Neural progenitor cell (in vitro differentiated cells): ENCODE results near the gene WWOX. TPM values are rescaled to one million over a fixed set of nuclear protein-coding genes. Genes with fewer than 3 reads are reported as not detected.

Source experiments
- DNase-seq: peaks from one replicate; pipeline ENCODE4 v3.0.0-alpha.2; 2016; ENCODE audit warnings: low spot score
- H2AFZ ChIP-seq: fragments of 200-600 bp; sonication (generic); replicated peaks from 2 replicates; pipeline ENCODE4 v1.6.1; 2016; ENCODE audit warnings: antibody characterized with exemption
- H3F3A ChIP-seq: fragments of 200-600 bp; sonication (generic); 2 replicates; pipeline ENCODE4 v1.6.1; 2016; ENCODE audit warnings: antibody characterized with exemption, low read depth
- H3K27ac ChIP-seq: fragments of 200-600 bp; sonication (generic); 2 replicates; pipeline ENCODE4 v1.5.1; 2016; ENCODE audit warnings: mild to moderate bottlenecking
- H3K27me3 ChIP-seq: fragments of 200-600 bp; sonication (generic); 2 replicates; pipeline ENCODE4 v1.6.1; 2016; ENCODE audit warnings: mild to moderate bottlenecking, moderate library complexity
- H3K36me3 ChIP-seq: fragments of 200-600 bp; sonication (generic); 2 replicates; pipeline ENCODE4 v1.5.1; 2016
- H3K4me1 ChIP-seq: fragments of 200-600 bp; sonication (generic); 2 replicates; pipeline ENCODE4 v1.6.1; 2016; ENCODE audit warnings: mixed run types
- H3K4me2 ChIP-seq: fragments of 200-600 bp; sonication (generic); 2 replicates; pipeline ENCODE4 v1.6.1; 2016
- H3K4me3 ChIP-seq: fragments of 200-600 bp; sonication (generic); 2 replicates; pipeline ENCODE4 v1.5.1; 2016
- H3K79me2 ChIP-seq: fragments of 200-600 bp; sonication (generic); 2 replicates; pipeline ENCODE4 v1.6.1; 2016; ENCODE audit warnings: low read depth
- H3K9ac ChIP-seq: fragments of 200-600 bp; sonication (generic); 2 replicates; pipeline ENCODE4 v1.6.1; 2016
- H3K9me3 ChIP-seq: fragments of 200-600 bp; sonication (generic); 2 replicates; pipeline ENCODE4 v1.5.1; 2016; ENCODE audit warnings: low read depth
- H4K20me1 ChIP-seq: fragments of 200-600 bp; sonication (generic); 2 replicates; pipeline ENCODE4 v1.6.1; 2016; ENCODE audit warnings: low read depth
- H3K27ac Mint-ChIP-seq: 3 replicates; pipeline ENCODE4 v1.8.0; 2021; ENCODE audit warnings: mixed read lengths
- H3K27me3 Mint-ChIP-seq: 2 replicates; pipeline ENCODE4 v1.8.0; 2022; ENCODE audit warnings: low read depth, mild to moderate bottlenecking, inconsistent platforms, moderate library complexity, mixed read lengths; ENCODE audit not compliant: insufficient read depth
- H3K36me3 Mint-ChIP-seq: 3 replicates; pipeline ENCODE4 v1.8.0; 2021; ENCODE audit warnings: mixed read lengths
- H3K4me1 Mint-ChIP-seq: 3 replicates; pipeline ENCODE4 v1.8.0; 2021; ENCODE audit warnings: mixed read lengths
- H3K4me3 Mint-ChIP-seq: 3 replicates; pipeline ENCODE4 v1.8.0; 2021; ENCODE audit warnings: mild to moderate bottlenecking, moderate library complexity, mixed read lengths
- H3K9me3 Mint-ChIP-seq: 3 replicates; pipeline ENCODE4 v1.8.0; 2020; ENCODE audit warnings: mixed read lengths
- EZH2 ChIP-seq: fragments of 200-600 bp; sonication (generic); IDR thresholded peaks from 2 replicates; pipeline ENCODE4 v1.6.1; 2017; ENCODE audit warnings: antibody characterized with exemption, mild to moderate bottlenecking, moderate library complexity
- EZH2phosphoT487 ChIP-seq: fragments of 200-600 bp; sonication (generic); IDR thresholded peaks from 2 replicates; pipeline ENCODE4 v1.6.1; 2017; ENCODE audit warnings: antibody characterized with exemption
- total RNA-seq: library from RNA; depleted of rRNA; stranded (reverse); fragments of >200 nt; gene quantifications from 2 replicates; pipeline ENCODE4 v1.2.3, GENCODE V29; 2015; ENCODE audit warnings: low replicate concordance
- TF ChIP-seq, protein P1 (sequence below): fragments of 200-600 bp; sonication (generic); IDR thresholded peaks from 2 replicates; pipeline ENCODE4 v1.5.1; 2017; ENCODE audit warnings: antibody characterized with exemption, mild to moderate bottlenecking

The WWOX gene
- total RNA-seq, 1 donor from 2014 or later, result 63.7 TPM

DNA sequence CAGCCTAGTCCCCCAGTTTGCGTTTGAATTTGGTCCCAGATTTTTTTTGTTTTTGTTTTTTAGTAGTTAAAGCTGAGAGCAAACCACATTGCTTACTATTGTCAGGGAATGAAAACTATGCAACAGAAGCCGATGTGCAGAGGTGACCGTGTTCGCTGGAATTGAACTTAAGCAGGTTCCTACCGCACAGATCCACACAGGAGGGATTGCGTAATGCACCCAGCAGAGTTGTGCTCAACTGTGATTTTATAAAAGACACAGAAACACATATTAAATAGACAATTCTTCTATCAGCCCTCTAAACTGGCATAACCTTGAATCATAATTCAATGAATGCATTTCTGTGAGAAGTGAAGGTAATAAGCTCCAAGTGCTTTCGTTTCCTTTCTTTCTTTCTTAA, 443.0 kb downstream of the WWOX start:
- H3K9me3 ChIP-seq, result no peaks in the 10 kb centered on the region
- no peak overlapping the region for H3K27ac Mint-ChIP-seq
- TF ChIP-seq, protein P1, sequence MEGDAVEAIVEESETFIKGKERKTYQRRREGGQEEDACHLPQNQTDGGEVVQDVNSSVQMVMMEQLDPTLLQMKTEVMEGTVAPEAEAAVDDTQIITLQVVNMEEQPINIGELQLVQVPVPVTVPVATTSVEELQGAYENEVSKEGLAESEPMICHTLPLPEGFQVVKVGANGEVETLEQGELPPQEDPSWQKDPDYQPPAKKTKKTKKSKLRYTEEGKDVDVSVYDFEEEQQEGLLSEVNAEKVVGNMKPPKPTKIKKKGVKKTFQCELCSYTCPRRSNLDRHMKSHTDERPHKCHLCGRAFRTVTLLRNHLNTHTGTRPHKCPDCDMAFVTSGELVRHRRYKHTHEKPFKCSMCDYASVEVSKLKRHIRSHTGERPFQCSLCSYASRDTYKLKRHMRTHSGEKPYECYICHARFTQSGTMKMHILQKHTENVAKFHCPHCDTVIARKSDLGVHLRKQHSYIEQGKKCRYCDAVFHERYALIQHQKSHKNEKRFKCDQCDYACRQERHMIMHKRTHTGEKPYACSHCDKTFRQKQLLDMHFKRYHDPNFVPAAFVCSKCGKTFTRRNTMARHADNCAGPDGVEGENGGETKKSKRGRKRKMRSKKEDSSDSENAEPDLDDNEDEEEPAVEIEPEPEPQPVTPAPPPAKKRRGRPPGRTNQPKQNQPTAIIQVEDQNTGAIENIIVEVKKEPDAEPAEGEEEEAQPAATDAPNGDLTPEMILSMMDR, result no peak
- TF ChIP-seq EZH2 (no peak), EZH2phosphoT487 (no peak)
- no peaks in the 10 kb centered on the region for H3K79me2 ChIP-seq
- H4K20me1 ChIP-seq, result no peaks in the 10 kb centered on the region
- peaks cover 5% of the 10 kb centered on the region for H3K4me1 Mint-ChIP-seq
- no peak for DNase-seq
- peaks cover 4% of the 10 kb centered on the region for H3K27me3 Mint-ChIP-seq
- H3K27ac ChIP-seq, result no peak overlapping the region
- no peak overlapping the region for H3K4me3 ChIP-seq
- no peaks in the 10 kb centered on the region for H3K9me3 Mint-ChIP-seq
- no peak overlapping the region for H3K9ac ChIP-seq
- no peaks in the 10 kb centered on the region for H3K36me3 ChIP-seq
- H3F3A ChIP-seq, result no peaks in the 10 kb centered on the region
- H3K4me1 ChIP-seq, result no peaks in the 10 kb centered on the region
- H2AFZ ChIP-seq, result no peak overlapping the region
- no peaks in the 10 kb centered on the region for H3K27me3 ChIP-seq
- peaks cover 2% of the 10 kb centered on the region for H3K36me3 Mint-ChIP-seq
- no peak overlapping the region for H3K4me3 Mint-ChIP-seq
- no peak overlapping the region for H3K4me2 ChIP-seq

- Histone ChIP-seq H3K4me3 (no peak overlapping the region), H4K20me1 (no peaks in the 10 kb centered on the region), H3K27ac (no peak overlapping the region), H3K4me1 (no peaks in the 10 kb centered on the region), H3K79me2 (no peaks in the 10 kb centered on the region), H3K27me3 (no peaks in the 10 kb centered on the region), H3K9ac (no peak overlapping the region), H3K9me3 (no peaks in the 10 kb centered on the region), H3K4me2 (no peak overlapping the region), H2AFZ (no peak overlapping the region), H3K36me3 (no peaks in the 10 kb centered on the region), H3F3A (no peaks in the 10 kb centered on the region)
- no peak for TF ChIP-seq EZH2
- TF ChIP-seq, protein P1, result no peak
- TF ChIP-seq EZH2phosphoT487, result no peak
- Mint-ChIP-seq H3K4me1 (peaks cover 3% of the 10 kb centered on the region), H3K4me3 (no peak overlapping the region), H3K27me3 (peaks cover 2% of the 10 kb centered on the region), H3K27ac (no peak overlapping the region), H3K9me3 (no peaks in the 10 kb centered on the region), H3K36me3 (peaks cover 2% of the 10 kb centered on the region)
- DNase-seq, result no peak
Measured at GRCh38 chr16:78543023-78543422, 443.6 kb downstream of the WWOX start.

DNA sequence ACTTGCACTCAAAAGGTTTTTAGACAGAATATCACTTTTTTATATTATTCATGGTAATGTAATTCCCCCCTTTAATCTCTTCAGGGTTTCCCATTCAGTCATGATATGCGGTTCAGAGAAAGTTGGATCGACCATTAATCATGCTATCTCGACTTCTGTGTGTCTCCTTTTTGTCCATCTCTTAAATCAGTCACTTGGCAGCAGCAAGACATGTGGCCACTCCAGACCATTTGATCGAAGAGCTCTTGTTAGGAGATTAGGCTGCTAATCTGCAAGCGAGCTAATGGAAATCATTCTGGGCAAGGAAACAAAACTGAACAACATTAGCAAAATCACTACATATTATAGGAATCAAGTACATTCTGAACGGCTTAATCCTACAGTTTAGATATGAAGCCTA, 449.9 kb downstream of the WWOX start:
- peak; percentile 35 for DNase-seq
- no peak overlapping the region for H2AFZ ChIP-seq
- Mint-ChIP-seq H3K36me3 (peaks cover 2% of the 10 kb centered on the region), H3K4me1 (peaks cover 20% of the 10 kb centered on the region), H3K9me3 (no peaks in the 10 kb centered on the region), H3K4me3 (no peak overlapping the region), H3K27ac (no peak overlapping the region), H3K27me3 (peaks cover 6% of the 10 kb centered on the region)
- H3K27me3 ChIP-seq, result no peaks in the 10 kb centered on the region
- no peak overlapping the region for H3K4me3 ChIP-seq
- H4K20me1 ChIP-seq, result no peaks in the 10 kb centered on the region
- H3K9me3 ChIP-seq, result no peaks in the 10 kb centered on the region
- H3K4me2 ChIP-seq, result no peak overlapping the region
- no peaks in the 10 kb centered on the region for H3K79me2 ChIP-seq
- H3K27ac ChIP-seq, result no peak overlapping the region
- H3F3A ChIP-seq, result peaks cover 34% of the 10 kb centered on the region
- no peak for TF ChIP-seq EZH2phosphoT487
- TF ChIP-seq, protein P1, result no peak
- TF ChIP-seq EZH2, result no peak
- no peak overlapping the region for H3K9ac ChIP-seq
- H3K36me3 ChIP-seq, result no peaks in the 10 kb centered on the region
- H3K4me1 ChIP-seq, result peaks cover 35% of the 10 kb centered on the region
